Measurements from ENCODE around the gene CLASRP. TPM values are rescaled to one million over a fixed set of nuclear protein-coding genes. Genes with fewer than 3 reads are reported as not detected.
A peak's percentile ranks its signal among the peaks of the same experiment; 100 is the strongest.

The CLASRP gene
- total and polyA plus RNA-seq, 7 donors = 19.0 to 157 (median 65.6) TPM

- H3K4me1 ChIP-seq = peaks cover 0 to 77% (median 65%) of the 10 kb centered on the region in 4 donors
- WGBS, 2 donors = 90 to 92% methylated on average over 7 of the region's 7 CpGs
- no peak for DNase-seq
- TF ChIP-seq POLR2AphosphoS5 (IDR thresholded peaks at IDR 0.05) = no peak
- no peak for TF ChIP-seq CTCF (IDR thresholded peaks at IDR 0.05)
- TF ChIP-seq EP300 (IDR thresholded peaks at IDR 0.05) = no peak
- intact Hi-C loops (cut with DNase I) = no loop called here
- no peaks in the 10 kb centered on the region for H3K36me3 ChIP-seq
- no peaks in the 10 kb centered on the region for H3K27me3 ChIP-seq
- no peaks in the 10 kb centered on the region for H3K9me3 ChIP-seq
- no peak overlapping the region for H3K27ac ChIP-seq
- no peak overlapping the region for H3K4me3 ChIP-seq
These were observed 57.9 kb downstream of the CLASRP start for GRCh38 chr19:45096700-45097099.

GRCh38 chr19:45097450-45097775, 58.6 kb downstream of the CLASRP start:
- DNase-seq = no peak
- no peak overlapping the region for H3K4me3 ChIP-seq
- H3K4me1 ChIP-seq = peaks cover 0 to 71% (median 64%) of the 10 kb centered on the region in 4 donors
- H3K27ac ChIP-seq = peak overlapping the region in 3 of 4 donors; percentile 40 to 62 (median 44)
- WGBS, 2 donors = 81 to 88% methylated on average over 7 of the region's 7 CpGs
- H3K9me3 ChIP-seq = no peaks in the 10 kb centered on the region
- TF ChIP-seq POLR2A (IDR thresholded peaks at IDR 0.05) (no peak), EP300 (IDR thresholded peaks at IDR 0.05) (no peak), CTCF (IDR thresholded peaks at IDR 0.05) (no peak), POLR2AphosphoS5 (IDR thresholded peaks at IDR 0.05) (no peak)
- H3K36me3 ChIP-seq = no peaks in the 10 kb centered on the region
- H3K27me3 ChIP-seq = no peaks in the 10 kb centered on the region
- intact Hi-C loops (cut with DNase I) = no loop called here

GRCh38 chr19:45097776-45098520, 59.1 kb downstream of the CLASRP start:
- TF ChIP-seq POLR2AphosphoS5 (IDR thresholded peaks at IDR 0.05) (peak in 1 of 4 donors; percentile 56), EP300 (IDR thresholded peaks at IDR 0.05) (no peak), CTCF (IDR thresholded peaks at IDR 0.05) (no peak)
- peak; percentile 85 for DNase-seq
- intact Hi-C loops (cut with DNase I) = no loop called here
- H3K9me3 ChIP-seq = no peaks in the 10 kb centered on the region
- H3K4me1 ChIP-seq = peaks cover 0 to 76% (median 68%) of the 10 kb centered on the region in 4 donors
- no peaks in the 10 kb centered on the region for H3K27me3 ChIP-seq
- H3K36me3 ChIP-seq = no peaks in the 10 kb centered on the region
- WGBS, 2 donors = 70 to 80% methylated on average over 16 of the region's 16 CpGs
- H3K4me3 ChIP-seq = no peak overlapping the region
- H3K27ac ChIP-seq = peak overlapping the region; percentile 40 to 62 (median 42)

- Histone ChIP-seq H3K9me3 (no peaks in the 10 kb centered on the region), H3K4me1 (peaks cover 0 to 80% (median 72%) of the 10 kb centered on the region in 4 donors), H3K27me3 (no peaks in the 10 kb centered on the region), H3K4me3 (no peak overlapping the region), H3K36me3 (no peaks in the 10 kb centered on the region), H3K27ac (peak overlapping the region in 2 of 4 donors; percentile 40 to 62)
- WGBS, 2 donors = 69 to 70% methylated on average over 15 of the region's 15 CpGs
- intact Hi-C loops (cut with DNase I) = no loop called here
- TF ChIP-seq EP300 (IDR thresholded peaks at IDR 0.05) (no peak), POLR2AphosphoS5 (IDR thresholded peaks at IDR 0.05) (no peak), POLR2A (IDR thresholded peaks at IDR 0.05) (no peak), CTCF (IDR thresholded peaks at IDR 0.05) (no peak)
- DNase-seq = no peak
These were observed 59.9 kb downstream of the CLASRP start for GRCh38 chr19:45098521-45099466.

All from sigmoid colon (tissue), 7 donors.